H1 (cell line): ENCODE data around the gene MRPS25. TPM values are rescaled to one million over a fixed set of nuclear protein-coding genes. Genes with fewer than 3 reads are reported as not detected.

ENCODE experiments used
- CBX8 ChIP-seq: fragments of 300-800, 300-1000 bp; sonication (generic); IDR thresholded peaks from 2 replicates; pipeline ENCODE4 v1.7.1; 2016; ENCODE audit warnings: low read depth, low read length, borderline replicate concordance
- CHD1 ChIP-seq: IDR thresholded peaks from 2 replicates; pipeline ENCODE4 v1.6.1; 2012; ENCODE audit warnings: low read depth, low read length, improper control_type of control experiment
- JUN ChIP-seq: IDR thresholded peaks from 2 replicates; pipeline ENCODE4 v1.6.1; 2011; ENCODE audit warnings: low read depth, mild to moderate bottlenecking, improper control_type of control experiment, low read length
- KDM4A ChIP-seq: IDR thresholded peaks from one replicate; pipeline ENCODE4 v1.7.1; 2012; ENCODE audit warnings: low read depth, mild to moderate bottlenecking, moderate library complexity, low read length, inconsistent platforms; ENCODE audit not compliant: severe bottlenecking
- POLR2A ChIP-seq, 2 experiments: IDR thresholded peaks; 1 replicate in 1 of 2; 2 replicates in 1 of 2; pipeline ENCODE4 v1.6.1; 2011; ENCODE audit warnings: low read depth in 2 of 2, low read length in 2 of 2, mild to moderate bottlenecking in 2 of 2; ENCODE audit errors: control extremely low read depth in 1 of 2
- RFX5 ChIP-seq: IDR thresholded peaks from 2 replicates; pipeline ENCODE4 v1.6.1; 2011; ENCODE audit warnings: low read depth, low read length, improper control_type of control experiment, borderline replicate concordance
- RNF2 ChIP-seq: fragments of 200-900, 300-1000 bp; sonication (generic); IDR thresholded peaks from 2 replicates; pipeline ENCODE4 v1.7.1; 2016; ENCODE audit warnings: borderline replicate concordance, low read depth, mild to moderate bottlenecking, antibody characterized with exemption, low read length; ENCODE audit not compliant: poor library complexity, severe bottlenecking; ENCODE audit errors: missing control alignments
- SAP30 ChIP-seq: fragments of 300-600 bp; sonication (generic); IDR thresholded peaks from 2 replicates; pipeline ENCODE4 v1.7.1; 2012; ENCODE audit warnings: low read length, moderate library complexity, mild to moderate bottlenecking, inconsistent platforms; ENCODE audit not compliant: insufficient read depth, insufficient replicate concordance
- SP4 ChIP-seq: IDR thresholded peaks from 2 replicates; pipeline ENCODE4 v1.6.1; 2012; ENCODE audit warnings: low read length, inconsistent platforms
- SRF ChIP-seq: IDR thresholded peaks from 2 replicates; pipeline ENCODE4 v1.6.1; 2011; ENCODE audit warnings: mild to moderate bottlenecking, low read depth, low read length, moderate library complexity
- TAF1 ChIP-seq: IDR thresholded peaks from 2 replicates; pipeline ENCODE4 v1.6.1; 2011; ENCODE audit warnings: mild to moderate bottlenecking, low read depth, low read length
- TCF12 ChIP-seq: IDR thresholded peaks from 2 replicates; pipeline ENCODE4 v1.6.1; 2011; ENCODE audit warnings: low read depth, mild to moderate bottlenecking, low read length
- polyA plus RNA-seq, 7 experiments: library from polyadenylated mRNA; depleted of rRNA in 3 of 7; stranded (reverse) in 5 of 7; unstranded in 2 of 7; fragments of >200 nt in 5 of 7; fragments of 200-250 nt in 2 of 7; gene quantifications; 1 replicate in 5 of 7; 2 replicates in 1 of 7; 4 replicates in 1 of 7; pipeline versions ENCODE4 v1.2.1 to v1.2.3, GENCODE V29; 2011 to 2013; ENCODE audit warnings: missing spikeins in 2 of 7, mixed read lengths in 2 of 7
- total RNA-seq: library from RNA; stranded (reverse); fragmentation: NEBNext Ultra II Directional; extraction: Animal tissue kit (Norgen Biotek cat#: 25700); gene quantifications from 2 replicates; pipeline ENCODE4 v1.2.1, GENCODE V29; 2021

MRPS25 gene
- total and polyA plus RNA-seq, 2 of the 8 experiments (the other 6 are each of a cell fraction or from before 2014, with no cell fraction given), result 23.0 to 56.5 TPM

- TF ChIP-seq CHD1, result no peak
- no peak for TF ChIP-seq CBX8
- no peak for TF ChIP-seq RFX5
- TF ChIP-seq KDM4A, result peak; percentile 91
- TF ChIP-seq TAF1, result peak; percentile 90
- no peak for TF ChIP-seq TCF12
- no peak for TF ChIP-seq SRF
- no peak for TF ChIP-seq RNF2
- no peak for TF ChIP-seq SAP30
- TF ChIP-seq POLR2A (IDR thresholded peaks at IDR 0.05; ENCODE audit: control extremely low read depth in 1 of 2, low read depth in 2 of 2, low read length in 2 of 2), result peak; percentile 87 to 94
- TF ChIP-seq SP4, result 0 out of 2 replicates have a peak, but pooled peaks have one; percentile 70
- TF ChIP-seq JUN, result no peak
Measured at GRCh38 chr3:15064835-15065549, at the start of gene MRPS25 (continued).
